NCI-H1436 (cell line): ENCODE results near the gene RNF112.

Experiments used
- DNase-seq: peaks from one replicate; lab custom pipeline; 2025; lab: John Stamatoyannopoulos, UW

RNF112 gene

DNA sequence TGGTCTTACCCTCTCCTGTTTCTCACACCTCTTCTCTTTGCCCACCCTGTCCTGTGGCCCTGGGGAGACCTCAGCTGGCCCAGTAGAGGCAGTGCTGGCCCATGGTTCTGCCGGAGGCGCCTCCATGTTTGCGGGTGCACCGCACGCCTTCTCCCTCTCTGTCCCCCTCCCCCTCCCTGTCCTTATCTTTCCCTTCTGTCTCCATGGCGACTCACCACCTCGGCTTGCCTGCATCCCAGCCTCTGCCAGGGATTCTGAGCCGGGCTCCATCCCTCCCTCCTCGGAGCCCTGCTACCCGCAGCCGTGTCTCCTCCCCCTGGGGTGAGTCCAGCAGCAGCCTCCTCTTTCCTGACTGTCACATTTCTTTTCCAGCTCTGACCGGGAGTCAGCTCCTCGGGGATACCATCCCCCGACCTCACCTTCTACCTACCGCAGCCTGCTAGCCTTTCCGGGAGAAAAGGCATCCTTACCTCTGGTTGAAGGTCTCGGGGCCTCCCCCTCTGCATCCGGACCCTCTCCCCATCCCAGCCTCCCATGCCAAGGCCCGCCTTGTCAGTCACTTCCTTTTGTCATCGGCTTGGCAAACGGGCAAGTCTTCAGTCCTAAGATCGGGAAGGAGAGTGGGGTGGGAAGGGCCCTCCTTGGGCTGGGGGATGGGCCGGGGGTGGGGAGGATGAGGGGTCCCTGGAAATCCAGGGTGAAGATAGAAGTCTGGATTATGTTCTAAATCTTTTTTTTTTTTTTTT is at the start of gene RNF112:
RNF112 (plus strand) TSS at position 358 of the 746 bp plus-strand sequence; CDS start at position 535, 177 bp downstream.
- peak; percentile 54 for DNase-seq

DNA sequence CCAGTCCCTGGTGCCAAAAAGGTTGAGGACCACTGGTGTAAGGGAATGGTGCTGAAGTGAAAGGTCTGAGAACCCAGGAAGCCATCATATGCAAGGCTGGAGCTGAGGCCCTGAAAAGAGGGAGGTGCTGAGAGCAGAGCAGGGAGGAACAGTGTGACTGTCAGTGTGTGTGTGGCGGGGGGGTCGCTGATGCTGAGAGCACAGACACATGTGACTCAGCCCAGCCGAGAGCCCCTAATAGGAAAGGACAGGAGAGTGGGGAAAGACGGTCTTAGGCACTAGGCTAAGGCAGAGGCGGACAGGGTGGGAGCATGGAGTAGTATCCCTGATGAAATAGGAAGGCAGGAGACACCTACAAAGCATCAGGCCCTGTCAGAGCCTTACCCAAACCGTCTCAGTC is 49.7 kb upstream of the RNF112 start:
- no peak for DNase-seq

DNA sequence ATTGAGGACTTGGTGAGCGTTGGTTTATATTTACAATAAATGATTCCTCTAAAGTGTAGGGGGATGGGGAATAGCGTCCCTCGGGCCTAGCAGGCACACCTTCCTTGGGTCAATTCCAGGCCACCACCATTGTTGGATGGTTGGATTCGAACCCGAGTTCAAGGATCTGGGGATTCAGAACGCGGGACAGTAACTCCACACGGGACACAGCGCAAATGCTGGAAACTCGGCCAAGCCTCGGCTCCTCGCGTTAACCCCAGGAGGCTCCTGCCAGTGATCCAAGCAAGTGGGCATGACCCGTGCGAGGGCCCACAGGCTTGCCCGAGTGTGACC is 49.1 kb upstream of the RNF112 start:
- no peak for DNase-seq

GRCh38 chr17:19362277-19363113 is 48.5 kb upstream of the RNF112 start, which contains the start of gene B9D1:
TSS of gene B9D1 (minus strand) at chr17:19362723. CDS start at chr17:19362569, 154 bp downstream.
- DNase-seq: peak; percentile 97

- no peak for DNase-seq
Measured at GRCh38 chr17:19363114-19363438, 48.0 kb upstream of the RNF112 start.

DNA sequence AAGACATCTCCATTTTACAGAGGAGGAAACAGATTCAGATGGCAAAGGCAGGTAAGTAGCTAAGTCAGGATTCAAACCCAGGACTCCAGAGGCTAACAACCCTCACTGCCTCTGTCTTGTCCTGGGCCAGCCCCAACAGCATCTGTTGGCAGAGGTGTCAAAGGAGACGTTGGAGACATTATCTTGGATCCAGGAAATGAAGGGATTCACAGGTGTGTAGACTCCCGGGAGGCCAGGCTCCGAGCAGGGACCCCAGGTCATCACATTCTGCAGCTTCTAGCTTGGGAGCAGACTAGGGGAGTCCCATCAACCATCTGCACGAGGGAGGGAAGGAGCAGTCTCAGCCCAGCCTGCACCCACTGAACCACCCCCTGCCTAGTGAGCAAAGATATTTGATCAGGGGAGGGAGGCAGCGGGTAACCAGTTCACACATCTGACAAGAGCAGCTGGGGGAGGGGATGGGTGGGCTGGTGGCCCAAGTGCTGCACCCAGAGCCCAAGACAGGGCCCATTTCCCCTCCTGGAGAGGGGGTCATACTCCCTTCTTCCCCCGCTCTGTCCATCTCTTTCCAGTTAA is 47.5 kb upstream of the RNF112 start:
- no peak for DNase-seq

GRCh38 chr17:19364699-19365498 is 46.1 kb upstream of the RNF112 start:
- no peak for DNase-seq

GRCh38 chr17:19365499-19365817 is 45.6 kb upstream of the RNF112 start:
- DNase-seq: no peak

DNA sequence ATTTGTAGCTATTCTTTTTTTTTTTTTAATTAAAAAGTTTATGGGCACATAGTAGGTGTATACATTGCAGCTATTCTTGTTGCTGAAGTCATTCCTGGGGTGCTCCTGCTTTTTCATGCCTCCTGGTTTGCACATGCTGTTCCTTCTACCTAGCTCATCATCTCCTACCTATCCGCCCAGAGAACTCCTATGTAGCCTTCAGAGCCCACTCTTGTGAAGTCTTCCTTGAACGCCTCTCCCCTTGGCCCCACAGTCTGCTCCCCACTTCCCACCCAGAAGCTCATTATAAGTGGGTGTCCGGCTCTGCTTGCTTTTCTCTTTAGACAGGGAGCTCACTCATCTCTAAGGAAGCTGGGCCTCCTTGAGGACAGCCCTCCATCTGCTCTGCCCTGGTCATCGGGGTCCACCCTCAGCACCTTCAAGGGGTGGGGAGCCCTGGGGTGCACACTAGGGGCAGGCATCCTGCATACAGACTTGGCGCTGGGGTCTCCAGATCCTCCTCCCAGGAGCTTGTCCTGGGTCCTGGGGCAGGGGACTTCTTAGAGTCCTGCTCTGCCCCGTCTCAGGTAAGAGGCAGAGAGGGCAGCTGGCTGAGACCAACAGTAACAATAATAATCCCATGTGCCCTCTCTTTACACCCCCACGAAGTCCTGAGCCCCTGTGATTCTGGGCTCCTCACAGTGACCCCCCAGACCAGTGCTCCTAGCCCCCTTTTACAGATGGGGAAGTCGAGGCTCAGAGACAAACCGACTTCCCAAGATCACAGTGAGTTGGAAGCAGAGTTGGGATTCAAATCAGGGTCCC is 45.0 kb upstream of the RNF112 start:
- DNase-seq: no peak

DNA sequence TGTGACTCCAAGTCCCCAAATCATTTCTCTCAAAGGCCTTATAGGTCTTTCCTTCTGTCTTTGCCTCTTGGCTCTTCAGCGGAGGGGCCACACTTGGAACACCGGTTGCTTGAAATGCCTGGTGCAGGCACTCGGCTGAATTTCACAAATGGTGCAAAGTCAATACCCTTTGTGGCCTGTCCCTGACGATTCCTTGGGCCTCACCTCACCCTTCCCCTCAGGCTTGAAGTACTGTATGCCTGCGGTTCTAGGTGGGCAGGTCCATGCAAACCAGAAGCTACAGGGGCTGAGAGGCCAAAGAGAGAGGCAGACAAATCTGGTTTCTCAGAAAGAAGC is 44.4 kb upstream of the RNF112 start:
- DNase-seq: no peak

GRCh38 chr17:19368229-19368628 is 42.8 kb upstream of the RNF112 start:
- DNase-seq: no peak

- no peak for DNase-seq
Measured at GRCh38 chr17:19369107-19369778, 41.8 kb upstream of the RNF112 start.

DNA sequence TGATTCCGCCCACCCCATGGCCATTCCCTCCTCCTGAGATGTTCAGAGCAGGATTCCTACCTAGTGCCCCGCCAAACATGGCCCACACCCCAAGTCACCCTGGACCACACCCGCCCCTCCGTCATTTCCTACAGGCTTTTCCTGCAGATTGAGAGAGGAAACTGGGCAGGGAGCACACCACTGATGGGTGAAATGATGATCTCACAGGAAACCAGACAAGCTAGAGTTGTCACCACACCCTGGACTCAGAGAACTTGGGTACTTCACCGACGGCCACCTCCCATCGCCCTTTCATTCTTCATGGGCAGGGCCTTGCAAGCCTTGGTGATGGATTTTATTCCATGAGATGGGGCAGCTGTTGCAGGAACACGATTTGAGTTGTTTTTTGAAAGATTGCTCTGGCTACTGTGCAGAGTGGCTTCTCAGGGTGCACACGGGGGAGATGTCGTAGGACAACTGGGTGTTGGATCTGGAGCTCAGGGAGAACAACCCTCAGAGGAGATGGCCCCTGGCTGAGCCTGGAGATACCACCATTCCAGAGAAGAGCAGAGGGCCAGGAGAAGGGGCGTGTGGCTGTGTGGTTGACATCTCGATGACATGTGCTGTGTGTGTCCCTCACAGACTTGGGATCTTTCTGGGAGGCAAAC is 41.1 kb upstream of the RNF112 start:
- DNase-seq: no peak

DNA sequence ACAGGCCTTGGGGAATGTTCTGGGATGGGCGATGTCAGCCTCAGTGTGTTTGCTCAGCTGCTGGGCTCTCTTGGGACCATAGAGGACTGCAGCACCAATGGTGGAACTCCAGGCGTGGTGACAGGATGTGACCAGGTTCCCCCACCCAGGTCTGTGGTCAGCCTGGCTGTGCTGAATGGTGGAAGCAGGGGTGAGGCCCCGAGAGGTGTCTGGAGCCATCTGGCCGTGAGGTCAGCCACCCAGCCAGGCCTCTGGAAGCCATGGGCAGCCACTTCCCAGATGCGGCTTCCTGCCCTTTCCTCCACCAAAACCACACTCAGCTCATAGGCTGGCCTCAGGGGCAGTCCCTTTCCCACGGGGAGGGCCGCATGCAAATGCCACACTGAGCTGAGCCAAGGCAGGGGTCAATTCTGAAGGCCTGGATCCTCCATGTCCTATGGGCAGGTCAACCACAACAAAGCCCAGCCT is 40.5 kb upstream of the RNF112 start:
- DNase-seq: no peak

- no peak for DNase-seq
Measured at GRCh38 chr17:19371259-19372010, 39.6 kb upstream of the RNF112 start.

DNA sequence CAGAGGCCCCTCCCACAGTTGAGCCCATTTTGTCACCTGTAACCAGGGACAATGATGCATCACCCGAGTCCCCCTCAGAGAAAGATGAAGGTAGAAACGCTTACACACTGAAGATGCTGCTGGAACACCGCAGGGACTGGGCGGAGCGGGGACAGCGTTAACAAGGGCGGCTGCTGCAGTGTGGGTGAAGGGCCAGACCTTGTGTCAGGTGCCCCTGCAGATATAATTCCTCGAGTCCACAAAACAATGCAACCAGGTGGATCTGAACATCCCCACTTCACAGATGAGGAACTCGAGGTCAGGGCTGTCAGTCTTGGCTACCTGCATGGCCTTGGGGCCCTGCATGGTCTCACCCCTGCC is 39.0 kb upstream of the RNF112 start:
- DNase-seq: no peak

DNA sequence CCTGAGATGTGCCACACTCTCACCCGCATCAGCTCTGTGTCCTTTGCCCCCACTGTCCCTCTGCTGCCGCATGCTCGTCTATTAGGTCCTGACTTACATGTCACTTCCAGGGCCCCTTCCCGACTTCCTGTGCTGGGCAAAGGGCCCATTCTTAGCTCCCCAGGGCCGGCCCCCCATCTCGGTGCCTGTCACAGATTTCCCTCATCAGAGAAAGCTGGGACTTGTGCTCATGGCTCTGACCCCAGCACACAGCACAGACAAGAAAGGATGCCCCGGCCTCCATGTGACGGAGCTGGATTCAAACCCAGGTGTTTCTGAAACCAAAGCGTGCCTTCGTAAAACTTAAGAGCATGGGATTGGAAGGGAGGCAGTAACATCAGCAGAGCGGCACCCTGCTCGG is 38.6 kb upstream of the RNF112 start:
- DNase-seq: no peak

DNA sequence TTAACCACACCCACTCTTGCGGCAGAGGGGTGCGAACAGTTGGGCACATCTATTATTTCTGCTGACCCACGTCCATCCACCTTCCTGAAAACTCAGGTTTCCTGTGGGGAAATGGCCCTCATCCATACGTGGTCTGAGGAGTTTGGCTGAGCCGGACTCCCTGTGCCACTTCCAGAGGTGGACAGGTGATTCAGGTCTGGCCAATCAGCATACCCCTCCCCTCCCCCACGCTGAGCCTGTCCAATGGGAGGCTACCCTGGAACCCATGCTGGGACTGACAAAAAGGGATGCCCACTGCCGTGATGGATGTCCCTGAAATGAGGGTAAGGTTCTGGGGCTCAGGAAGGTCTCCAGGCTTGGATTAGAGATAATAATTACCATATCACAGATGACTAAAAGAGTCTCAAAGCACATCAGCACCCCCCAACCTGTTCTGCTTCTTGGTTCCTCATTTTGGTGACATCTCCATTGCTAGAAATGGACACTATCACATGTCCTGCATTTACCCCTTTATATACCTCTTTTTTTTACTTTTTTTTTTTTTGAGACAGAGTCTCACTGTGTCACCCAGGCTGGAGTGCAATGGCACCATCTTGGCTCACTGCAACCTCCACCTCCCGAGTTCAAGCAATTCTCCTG is 38.0 kb upstream of the RNF112 start:
- no peak for DNase-seq

DNA sequence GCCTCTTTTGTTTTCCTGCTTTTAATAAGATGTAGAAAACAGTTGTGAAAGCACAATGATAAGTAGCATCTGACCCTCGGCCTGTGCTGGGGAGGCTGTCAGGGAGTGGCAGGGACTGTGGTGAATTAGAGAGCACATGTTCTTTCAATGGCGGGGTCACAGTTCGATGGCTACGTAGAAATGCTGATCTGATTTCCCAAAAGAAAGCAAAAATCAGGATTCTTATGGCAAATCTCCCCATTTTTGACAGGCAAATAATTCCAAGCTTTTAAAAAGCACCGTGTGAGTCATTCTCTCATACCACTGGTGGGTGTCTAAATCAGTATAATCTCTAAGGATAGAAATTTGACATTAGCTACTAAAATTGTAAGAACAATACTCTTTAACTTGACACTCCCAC is 36.9 kb upstream of the RNF112 start:
- DNase-seq: no peak
